H7 (cell line): Measurements from ENCODE around the gene DEFB129. TPM values are rescaled to one million over a fixed set of nuclear protein-coding genes. Genes with fewer than 3 reads are reported as not detected.

Experiments
- DNase-seq: peaks from one replicate; pipeline ENCODE4 v3.0.0; 2012
- H3K27me3 ChIP-seq: 2 replicates; pipeline ENCODE4 v1.6.0; 2011; ENCODE audit warnings: mild to moderate bottlenecking, low read length; ENCODE audit not compliant: control insufficient read depth, insufficient read depth
- H3K36me3 ChIP-seq: replicated peaks from 2 replicates; pipeline ENCODE4 v1.5.1; 2011; ENCODE audit warnings: low read length; ENCODE audit not compliant: control insufficient read depth, insufficient read depth
- H3K4me3 ChIP-seq: 2 replicates; pipeline ENCODE4 v1.5.1; 2011; ENCODE audit warnings: low read depth, mild to moderate bottlenecking, control low read depth, low read length, moderate library complexity; ENCODE audit not compliant: insufficient read depth
- total RNA-seq: library from RNA; depleted of rRNA; stranded (reverse); fragments of >200 nt; shearing (Covaris generic); gene quantifications from 2 replicates; pipeline ENCODE4 v1.2.3, GENCODE V29; 2014

DEFB129 gene
- total RNA-seq, 1 experiment from 2014 or later: not detected

- H3K4me3 ChIP-seq: peak overlapping the region; percentile 36
- peak; percentile 95 for DNase-seq
- H3K27me3 ChIP-seq: peaks cover 24% of the 10 kb centered on the region
- H3K36me3 ChIP-seq: no peaks in the 10 kb centered on the region; the same call in 1 of the 2 replicates
Measured at GRCh38 chr20:266596-267562, 39.8 kb downstream of the DEFB129 start.

GRCh38 chr20:270517-270916, 43.5 kb downstream of the DEFB129 start:
- peaks cover 2% of the 10 kb centered on the region for H3K36me3 ChIP-seq
- DNase-seq: no peak

GRCh38 chr20:271069-271468, 44.0 kb downstream of the DEFB129 start:
- Histone ChIP-seq H3K36me3 (peaks cover 5% of the 10 kb centered on the region), H3K27me3 (peaks cover 7% of the 10 kb centered on the region), H3K4me3 (no peak overlapping the region)
- no peak for DNase-seq

More at GRCh38 chr20:270517-270916, 43.5 kb downstream of the DEFB129 start:
- H3K27me3 ChIP-seq: peaks cover 9% of the 10 kb centered on the region
- H3K4me3 ChIP-seq: no peak overlapping the region

GRCh38 chr20:271528-271927, 44.5 kb downstream of the DEFB129 start:
- no peak for DNase-seq
- Histone ChIP-seq H3K27me3 (peaks cover 3% of the 10 kb centered on the region), H3K36me3 (peaks cover 7% of the 10 kb centered on the region), H3K4me3 (no peak overlapping the region)

GRCh38 chr20:272718-273117, 45.7 kb downstream of the DEFB129 start:
- Histone ChIP-seq H3K36me3 (peaks cover 9% of the 10 kb centered on the region), H3K4me3 (no peak overlapping the region), H3K27me3 (no peaks in the 10 kb centered on the region; the same call in none of the 2 replicates)
- no peak for DNase-seq

GRCh38 chr20:273884-274283, 46.8 kb downstream of the DEFB129 start:
- Histone ChIP-seq H3K4me3 (no peak overlapping the region), H3K36me3 (peaks cover 14% of the 10 kb centered on the region)
- no peak for DNase-seq

GRCh38 chr20:275791-276190, 48.7 kb downstream of the DEFB129 start:
- DNase-seq: no peak
- Histone ChIP-seq H3K27me3 (no peaks in the 10 kb centered on the region), H3K36me3 (peaks cover 14% of the 10 kb centered on the region), H3K4me3 (no peak overlapping the region)

More at GRCh38 chr20:273884-274283, 46.8 kb downstream of the DEFB129 start:
- H3K27me3 ChIP-seq: no peaks in the 10 kb centered on the region

GRCh38 chr20:276620-277495, 49.8 kb downstream of the DEFB129 start:
- Histone ChIP-seq H3K27me3 (no peaks in the 10 kb centered on the region), H3K4me3 (no peak overlapping the region), H3K36me3 (peaks cover 14% of the 10 kb centered on the region)
- no peak for DNase-seq

- no peak for DNase-seq
- Histone ChIP-seq H3K27me3 (no peaks in the 10 kb centered on the region), H3K4me3 (no peak overlapping the region), H3K36me3 (peaks cover 14% of the 10 kb centered on the region)
Measured at GRCh38 chr20:277496-277781, 50.4 kb downstream of the DEFB129 start.

- no peak for DNase-seq
- Histone ChIP-seq H3K4me3 (no peak overlapping the region), H3K27me3 (no peaks in the 10 kb centered on the region), H3K36me3 (peaks cover 14% of the 10 kb centered on the region)
Measured at GRCh38 chr20:278181-278580, 51.1 kb downstream of the DEFB129 start.

- DNase-seq: peak; percentile 61
- Histone ChIP-seq H3K4me3 (peak overlapping the region; percentile 22; the same call in 1 of the 2 replicates), H3K27me3 (no peaks in the 10 kb centered on the region), H3K36me3 (peaks cover 14% of the 10 kb centered on the region)
Measured at GRCh38 chr20:278607-279571, 51.8 kb downstream of the DEFB129 start.
